DND-41 (cell line): ENCODE data around the gene CACNG8.

Experiments used
- ATAC-seq: fragments of 200-7000 bp; cut with Tn5 transposase; 3 replicates; pipeline ENCODE4 v1.9.1; 2021; ENCODE audit warnings: low read depth; ENCODE audit not compliant: insufficient read depth
- DNase-seq: peaks from one replicate; pipeline ENCODE4 v3.0.0-alpha.2; 2020
- H2AFZ ChIP-seq: 2 replicates; pipeline ENCODE4 v1.6.0; 2012; ENCODE audit warnings: low read depth, low read length
- H3K27ac ChIP-seq: 2 replicates; pipeline ENCODE4 v1.5.1; 2012; ENCODE audit warnings: low read length, inconsistent platforms
- H3K27me3 ChIP-seq: fragments of 200-600 bp; sonication (generic); 2 replicates; pipeline ENCODE4 v1.6.0; 2012; ENCODE audit warnings: low read length, mild to moderate bottlenecking, inconsistent platforms; ENCODE audit not compliant: insufficient read depth, poor library complexity
- H3K36me3 ChIP-seq: 2 replicates; pipeline ENCODE4 v1.5.1; 2012; ENCODE audit warnings: low read length, inconsistent platforms; ENCODE audit not compliant: insufficient read depth
- H3K4me1 ChIP-seq: 2 replicates; pipeline ENCODE4 v1.5.1; 2012; ENCODE audit warnings: mild to moderate bottlenecking, low read length; ENCODE audit not compliant: insufficient read depth
- H3K4me2 ChIP-seq: 2 replicates; pipeline ENCODE4 v1.6.0; 2012; ENCODE audit warnings: mild to moderate bottlenecking, moderate library complexity, low read length, inconsistent platforms; ENCODE audit not compliant: insufficient read depth
- H3K4me3 ChIP-seq, 2 experiments: fragments of 200-600 bp in 1 of 2; shearing (Covaris generic) in 1 of 2; 2 replicates each; pipeline ENCODE4 v1.5.1; 2012 to 2016; ENCODE audit warnings: inconsistent platforms in 2 of 2, low read length in 2 of 2, mild to moderate bottlenecking in 2 of 2, low read depth in 1 of 2, moderate library complexity in 1 of 2
- H3K79me2 ChIP-seq: 2 replicates; pipeline ENCODE4 v1.6.0; 2012; ENCODE audit warnings: low read length, inconsistent platforms; ENCODE audit not compliant: insufficient read depth
- H3K9ac ChIP-seq: 2 replicates; pipeline ENCODE4 v1.6.0; 2012; ENCODE audit warnings: low read depth, mild to moderate bottlenecking, inconsistent platforms, low read length, moderate library complexity
- H3K9me3 ChIP-seq: 2 replicates; pipeline ENCODE4 v1.5.1; 2012; ENCODE audit warnings: low read length, moderate library complexity, mild to moderate bottlenecking, inconsistent platforms; ENCODE audit not compliant: insufficient read depth, severe bottlenecking
- H4K20me1 ChIP-seq: 2 replicates; pipeline ENCODE4 v1.6.0; 2012; ENCODE audit warnings: low read length; ENCODE audit not compliant: insufficient read depth
- CTCF ChIP-seq: IDR thresholded peaks from 2 replicates; pipeline ENCODE4 v1.5.1; 2012; ENCODE audit warnings: borderline replicate concordance, low read length, moderate library complexity, mild to moderate bottlenecking; ENCODE audit not compliant: poor library complexity, severe bottlenecking; ENCODE audit errors: extremely low read depth
- EZH2 ChIP-seq: IDR thresholded peaks from 3 replicates; pipeline ENCODE4 v1.6.1; 2012; ENCODE audit warnings: borderline replicate concordance, low read depth, mild to moderate bottlenecking, moderate library complexity, low read length, inconsistent platforms; ENCODE audit not compliant: severe bottlenecking

The CACNG8 gene

GRCh38 chr19:54014920-54015560 lies 52.3 kb downstream of the CACNG8 start:
- Histone ChIP-seq H3K4me2 (no peak overlapping the region), H3K27me3 (no peaks in the 10 kb centered on the region)

GRCh38 chr19:54017261-54017660 lies 54.5 kb downstream of the CACNG8 start:
- H2AFZ ChIP-seq: no peak overlapping the region
- no peaks in the 10 kb centered on the region for H4K20me1 ChIP-seq
- H3K4me2 ChIP-seq: no peak overlapping the region
- H3K27ac ChIP-seq: no peak overlapping the region
- no peak overlapping the region for H3K9ac ChIP-seq
- no peak for ATAC-seq
- TF ChIP-seq EZH2 (no peak), CTCF (no peak)
- H3K79me2 ChIP-seq: no peaks in the 10 kb centered on the region
- H3K9me3 ChIP-seq: no peaks in the 10 kb centered on the region
- no peaks in the 10 kb centered on the region for H3K36me3 ChIP-seq
- H3K27me3 ChIP-seq: no peaks in the 10 kb centered on the region
- no peak for DNase-seq
- no peaks in the 10 kb centered on the region for H3K4me1 ChIP-seq
- H3K4me3 ChIP-seq: no peak overlapping the region

More at GRCh38 chr19:54014920-54015560, 52.3 kb downstream of the CACNG8 start:
- no peaks in the 10 kb centered on the region for H4K20me1 ChIP-seq
- TF ChIP-seq CTCF: no peak
- no peak for TF ChIP-seq EZH2
- DNase-seq (no peak), ATAC-seq (no peak)
- H3K79me2 ChIP-seq: no peaks in the 10 kb centered on the region
- H3K4me3 ChIP-seq: no peak overlapping the region
- no peak overlapping the region for H3K9ac ChIP-seq
- H3K4me1 ChIP-seq: no peaks in the 10 kb centered on the region
- H3K36me3 ChIP-seq: no peaks in the 10 kb centered on the region
- no peak overlapping the region for H2AFZ ChIP-seq
- no peaks in the 10 kb centered on the region for H3K9me3 ChIP-seq
- H3K27ac ChIP-seq: no peak overlapping the region

GRCh38 chr19:54021363-54021762 lies 58.6 kb downstream of the CACNG8 start:
- Histone ChIP-seq H3K4me3 (no peak overlapping the region), H4K20me1 (no peaks in the 10 kb centered on the region), H3K27me3 (no peaks in the 10 kb centered on the region), H2AFZ (no peak overlapping the region), H3K79me2 (no peaks in the 10 kb centered on the region), H3K9me3 (no peaks in the 10 kb centered on the region), H3K9ac (no peak overlapping the region), H3K4me2 (no peak overlapping the region), H3K36me3 (no peaks in the 10 kb centered on the region), H3K27ac (no peak overlapping the region), H3K4me1 (no peaks in the 10 kb centered on the region)
- DNase-seq (no peak), ATAC-seq (no peak)
- TF ChIP-seq CTCF: no peak
- TF ChIP-seq EZH2: no peak
